Measurements from ENCODE around the gene NUDT13. TPM values are rescaled to one million over a fixed set of nuclear protein-coding genes. Genes with fewer than 3 reads are reported as not detected.

Gene NUDT13
- total and polyA plus RNA-seq, 12 donors = 1.0 to 6.1 (median 2.9) TPM

GRCh38 chr10:73079779-73080541 lies 30.3 kb upstream of the NUDT13 start:
- 90 to 95% (median 94%) methylated on average over 3 of the region's 3 CpGs for WGBS, 4 donors

GRCh38 chr10:73083221-73083620 lies 27.0 kb upstream of the NUDT13 start:
- intact Hi-C loops (cut with DNase I) = no loop called here
- peak overlapping the region in 2 of 5 donors; percentile 0 to 1 for H3K27ac ChIP-seq
- H3K9me3 ChIP-seq (replicated peaks in 1 of 3) = no peaks in the 10 kb centered on the region
- no peak overlapping the region for H3K4me3 ChIP-seq
- H3K27me3 ChIP-seq = no peaks in the 10 kb centered on the region
- DNase-seq = no peak
- H3K36me3 ChIP-seq (replicated peaks in 1 of 2) = no peaks in the 10 kb centered on the region
- H3K4me1 ChIP-seq (replicated peaks in 1 of 2) = peaks cover 8 to 40% of the 10 kb centered on the region in 2 donors
- TF ChIP-seq POLR2A (IDR thresholded peaks at IDR 0.05) = no peak
- no peak for TF ChIP-seq CTCF (IDR thresholded peaks at IDR 0.05)
- 40 to 44% (median 43%) methylated on average over 2 of the region's 2 CpGs for WGBS, 4 donors

More at GRCh38 chr10:73079779-73080541, 30.3 kb upstream of the NUDT13 start:
- Histone ChIP-seq H3K4me1 (replicated peaks in 1 of 2) (peaks cover 26 to 45% of the 10 kb centered on the region in 2 donors), H3K4me3 (no peak overlapping the region), H3K9me3 (replicated peaks in 1 of 3) (no peaks in the 10 kb centered on the region), H3K36me3 (replicated peaks in 1 of 2) (no peaks in the 10 kb centered on the region), H3K27ac (no peak overlapping the region), H3K27me3 (no peaks in the 10 kb centered on the region)
- intact Hi-C loops (cut with DNase I) = no loop called here
- DNase-seq = no peak
- no peak for TF ChIP-seq POLR2A (IDR thresholded peaks at IDR 0.05)
- no peak for TF ChIP-seq CTCF (IDR thresholded peaks at IDR 0.05)

- no peak overlapping the region for H3K4me3 ChIP-seq
- H3K4me1 ChIP-seq (replicated peaks in 1 of 2) = peaks cover 12 to 47% of the 10 kb centered on the region in 2 donors
- no peak for DNase-seq
- 87 to 97% (median 94%) methylated on average over 5 of the region's 5 CpGs for WGBS, 4 donors
- no peak overlapping the region for H3K27ac ChIP-seq
- H3K27me3 ChIP-seq = no peaks in the 10 kb centered on the region
- intact Hi-C loops (cut with DNase I) = no loop called here
- no peaks in the 10 kb centered on the region for H3K9me3 ChIP-seq (replicated peaks in 1 of 3)
- no peaks in the 10 kb centered on the region for H3K36me3 ChIP-seq (replicated peaks in 1 of 2)
- no peak for TF ChIP-seq CTCF (IDR thresholded peaks at IDR 0.05)
- TF ChIP-seq POLR2A (IDR thresholded peaks at IDR 0.05) = no peak
These were observed 26.0 kb upstream of the NUDT13 start for GRCh38 chr10:73084209-73084608.

GRCh38 chr10:73086816-73087215 lies 23.4 kb upstream of the NUDT13 start:
- DNase-seq = no peak
- H3K27me3 ChIP-seq = no peaks in the 10 kb centered on the region

More at GRCh38 chr10:73086816-73087215, 23.4 kb upstream of the NUDT13 start:
- Histone ChIP-seq H3K4me1 (replicated peaks in 1 of 2) (peaks cover 23 to 55% of the 10 kb centered on the region in 2 donors), H3K27ac (no peak overlapping the region), H3K36me3 (replicated peaks in 1 of 2) (no peaks in the 10 kb centered on the region), H3K4me3 (no peak overlapping the region), H3K9me3 (replicated peaks in 1 of 3) (no peaks in the 10 kb centered on the region)
- WGBS, 4 donors = 78 to 84% (median 79%) methylated on average over 4 of the region's 4 CpGs
- intact Hi-C loops (cut with DNase I) = no loop called here
- TF ChIP-seq POLR2A (IDR thresholded peaks at IDR 0.05) = no peak
- TF ChIP-seq CTCF (IDR thresholded peaks at IDR 0.05) = no peak

All from adrenal gland (tissue), 12 donors.